Urinary bladder (tissue), 4 donors: ENCODE results near the gene TBC1D8. TPM values are rescaled to one million over a fixed set of nuclear protein-coding genes. Genes with fewer than 3 reads are reported as not detected.

Experiments
- DNase-seq: peaks from one replicate; pipeline ENCODE4 v3.0.0-alpha.2; 2015; ENCODE audit errors: extremely low spot score
- H3K27ac ChIP-seq: one replicate; pipeline ENCODE4 v1.5.1; 2013; ENCODE audit warnings: low read depth, mild to moderate bottlenecking, moderate library complexity
- H3K36me3 ChIP-seq: one replicate; pipeline ENCODE4 v1.6.1; 2013; ENCODE audit warnings: mild to moderate bottlenecking, moderate library complexity; ENCODE audit not compliant: insufficient read depth
- H3K4me1 ChIP-seq: one replicate; pipeline ENCODE4 v1.6.1; 2013; ENCODE audit warnings: mild to moderate bottlenecking, moderate library complexity; ENCODE audit not compliant: insufficient read depth
- H3K4me3 ChIP-seq: one replicate; pipeline ENCODE4 v1.5.1; 2013; ENCODE audit warnings: low read depth, low read length
- WGBS: extraction: QIAGEN DNeasy Blood & Tissue Kit; methylation state at CpG from one replicate; pipeline ENCODE4 v1.1.7; 2013; 5-methylcytosine and 5-hydroxymethylcytosine counted together
- polyA plus RNA-seq: library from polyadenylated mRNA; stranded (reverse); fragments of 200-250 nt; gene quantifications from one replicate; pipeline ENCODE4 v1.2.3, GENCODE V29; 2013
- total RNA-seq: library from RNA; depleted of rRNA; stranded (reverse); fragments of >200 nt; gene quantifications from one replicate; pipeline ENCODE4 v1.2.3, GENCODE V29; 2014
- donor health status: healthy with polysubstance abuse.
- donor health status: healthy.

The TBC1D8 gene
- total and polyA plus RNA-seq, 2 donors = 14.0 to 19.0 TPM

- 81% methylated on average over 9 of the region's 9 CpGs for WGBS
- DNase-seq = no peak
- no peak overlapping the region for H3K4me3 ChIP-seq
- no peaks in the 10 kb centered on the region for H3K36me3 ChIP-seq
- no peak overlapping the region for H3K27ac ChIP-seq
- H3K4me1 ChIP-seq = no peaks in the 10 kb centered on the region
Observed at GRCh38 chr2:101153077-101153707, 2.0 kb upstream of the TBC1D8 start.

- WGBS = 16% methylated on average over 21 of the region's 21 CpGs
- no peak for DNase-seq
- H3K36me3 ChIP-seq = no peaks in the 10 kb centered on the region
- no peak overlapping the region for H3K27ac ChIP-seq
- peaks cover 2% of the 10 kb centered on the region for H3K4me1 ChIP-seq
- H3K4me3 ChIP-seq = peak overlapping the region; percentile 95
Observed at GRCh38 chr2:101152272-101153076, 1.3 kb upstream of the TBC1D8 start.

- WGBS = 5% methylated on average over 14 of the region's 14 CpGs
Observed at GRCh38 chr2:101151859-101152271, 683 bp upstream of the TBC1D8 start.

GRCh38 chr2:101150306-101151145 lies 656 bp downstream of the TBC1D8 start:
- 3% methylated on average over 73 of the region's 76 CpGs for WGBS
- Histone ChIP-seq H3K36me3 (no peaks in the 10 kb centered on the region), H3K4me1 (peaks cover 2% of the 10 kb centered on the region), H3K4me3 (peak overlapping the region; percentile 95), H3K27ac (no peak overlapping the region)
- DNase-seq = no peak

More at GRCh38 chr2:101151859-101152271, 683 bp upstream of the TBC1D8 start:
- Histone ChIP-seq H3K4me1 (peaks cover 2% of the 10 kb centered on the region), H3K4me3 (peak overlapping the region; percentile 95), H3K36me3 (no peaks in the 10 kb centered on the region), H3K27ac (peak overlapping the region; percentile 48)
- DNase-seq = no peak

GRCh38 chr2:101149241-101150192 lies 1.7 kb downstream of the TBC1D8 start:
- DNase-seq = no peak
- Histone ChIP-seq H3K4me3 (peak overlapping the region; percentile 95), H3K27ac (no peak overlapping the region), H3K36me3 (no peaks in the 10 kb centered on the region), H3K4me1 (peaks cover 2% of the 10 kb centered on the region)
- WGBS = 86% methylated on average over 21 of the region's 21 CpGs

- Histone ChIP-seq H3K4me1 (peaks cover 2% of the 10 kb centered on the region), H3K4me3 (no peak overlapping the region), H3K27ac (no peak overlapping the region), H3K36me3 (no peaks in the 10 kb centered on the region)
- WGBS = 94% methylated on average over 5 of the region's 5 CpGs
- no peak for DNase-seq
Observed at GRCh38 chr2:101148777-101149176, 2.4 kb downstream of the TBC1D8 start.

- Histone ChIP-seq H3K4me1 (peaks cover 2% of the 10 kb centered on the region), H3K4me3 (no peak overlapping the region), H3K36me3 (no peaks in the 10 kb centered on the region), H3K27ac (no peak overlapping the region)
- no peak for DNase-seq
- WGBS = 70% methylated on average over 2 of the region's 2 CpGs
Observed at GRCh38 chr2:101147971-101148370, 3.2 kb downstream of the TBC1D8 start.

GRCh38 chr2:101147062-101147461 lies 4.1 kb downstream of the TBC1D8 start:
- no peaks in the 10 kb centered on the region for H3K36me3 ChIP-seq
- H3K4me1 ChIP-seq = peaks cover 2% of the 10 kb centered on the region
- no peak for DNase-seq
- H3K4me3 ChIP-seq = no peak overlapping the region
- 93% methylated on average over 11 of the region's 11 CpGs for WGBS
- no peak overlapping the region for H3K27ac ChIP-seq

- Histone ChIP-seq H3K36me3 (no peaks in the 10 kb centered on the region), H3K27ac (no peak overlapping the region), H3K4me3 (no peak overlapping the region), H3K4me1 (peaks cover 2% of the 10 kb centered on the region)
- DNase-seq = no peak
- 90% methylated on average over 2 of the region's 2 CpGs for WGBS
Observed at GRCh38 chr2:101146535-101146934, 4.6 kb downstream of the TBC1D8 start.

GRCh38 chr2:101145406-101145805 lies 5.8 kb downstream of the TBC1D8 start:
- H3K4me3 ChIP-seq = no peak overlapping the region
- 58% methylated on average over 2 of the region's 2 CpGs for WGBS
- no peak overlapping the region for H3K27ac ChIP-seq
- peaks cover 3% of the 10 kb centered on the region for H3K4me1 ChIP-seq
- DNase-seq = no peak
- no peaks in the 10 kb centered on the region for H3K36me3 ChIP-seq

- peaks cover 1% of the 10 kb centered on the region for H3K4me1 ChIP-seq
- no peak overlapping the region for H3K27ac ChIP-seq
- no peak for DNase-seq
- 98% methylated on average over 2 of the region's 2 CpGs for WGBS
- no peak overlapping the region for H3K4me3 ChIP-seq
- no peaks in the 10 kb centered on the region for H3K36me3 ChIP-seq
Observed at GRCh38 chr2:101142163-101142562, 9.0 kb downstream of the TBC1D8 start.

GRCh38 chr2:101140978-101141655 lies 10.1 kb downstream of the TBC1D8 start:
- no peaks in the 10 kb centered on the region for H3K36me3 ChIP-seq
- H3K27ac ChIP-seq = no peak overlapping the region
- no peak for DNase-seq
- 78% methylated on average over 7 of the region's 7 CpGs for WGBS
- peaks cover 1% of the 10 kb centered on the region for H3K4me1 ChIP-seq
- no peak overlapping the region for H3K4me3 ChIP-seq
